Measurements from ENCODE around the gene ANXA8L1.
"Not testable (repeated sequence)": the region's sequence is repeated elsewhere in the genome, so short reads cannot be mapped to it uniquely, and the experiment has no call there.

- TF ChIP-seq, protein P1, sequence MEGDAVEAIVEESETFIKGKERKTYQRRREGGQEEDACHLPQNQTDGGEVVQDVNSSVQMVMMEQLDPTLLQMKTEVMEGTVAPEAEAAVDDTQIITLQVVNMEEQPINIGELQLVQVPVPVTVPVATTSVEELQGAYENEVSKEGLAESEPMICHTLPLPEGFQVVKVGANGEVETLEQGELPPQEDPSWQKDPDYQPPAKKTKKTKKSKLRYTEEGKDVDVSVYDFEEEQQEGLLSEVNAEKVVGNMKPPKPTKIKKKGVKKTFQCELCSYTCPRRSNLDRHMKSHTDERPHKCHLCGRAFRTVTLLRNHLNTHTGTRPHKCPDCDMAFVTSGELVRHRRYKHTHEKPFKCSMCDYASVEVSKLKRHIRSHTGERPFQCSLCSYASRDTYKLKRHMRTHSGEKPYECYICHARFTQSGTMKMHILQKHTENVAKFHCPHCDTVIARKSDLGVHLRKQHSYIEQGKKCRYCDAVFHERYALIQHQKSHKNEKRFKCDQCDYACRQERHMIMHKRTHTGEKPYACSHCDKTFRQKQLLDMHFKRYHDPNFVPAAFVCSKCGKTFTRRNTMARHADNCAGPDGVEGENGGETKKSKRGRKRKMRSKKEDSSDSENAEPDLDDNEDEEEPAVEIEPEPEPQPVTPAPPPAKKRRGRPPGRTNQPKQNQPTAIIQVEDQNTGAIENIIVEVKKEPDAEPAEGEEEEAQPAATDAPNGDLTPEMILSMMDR (IDR thresholded peaks at IDR 0.05 in 2 of 3, conservative IDR thresholded peaks at IDR 0.05 in 1 of 3; ENCODE audit: borderline replicate concordance in 1 of 3, insufficient read depth in 1 of 3, low read depth in 2 of 3, low read length in 2 of 3): not testable (repeated sequence)
- TF ChIP-seq EZH2 (IDR thresholded peaks at IDR 0.05); SIN3A (IDR thresholded peaks at IDR 0.05; ENCODE audit: low read depth); CEBPB (IDR thresholded peaks at IDR 0.05; ENCODE audit: low read depth); POLR2A (IDR thresholded peaks at IDR 0.05; ENCODE audit: borderline replicate concordance, extremely low read depth, insufficient read depth, insufficient read length); YY1 (IDR thresholded peaks at IDR 0.05; ENCODE audit: extremely low read depth, insufficient replicate concordance, low read depth, low read length); ZFX (IDR thresholded peaks at IDR 0.05); RAD21 (IDR thresholded peaks at IDR 0.05; ENCODE audit: low read depth); ATF3 (IDR thresholded peaks at IDR 0.05): not testable (repeated sequence)
These were observed 2.5 kb downstream of the ANXA8L1 start for GRCh38 chr10:46378108-46378507.
